Measurements from ENCODE around the gene FOXO6. TPM values are rescaled to one million over a fixed set of nuclear protein-coding genes. Genes with fewer than 3 reads are reported as not detected.

FOXO6 gene
- total RNA-seq, 1 experiment from 2014 or later = 0.45 TPM

DNA sequence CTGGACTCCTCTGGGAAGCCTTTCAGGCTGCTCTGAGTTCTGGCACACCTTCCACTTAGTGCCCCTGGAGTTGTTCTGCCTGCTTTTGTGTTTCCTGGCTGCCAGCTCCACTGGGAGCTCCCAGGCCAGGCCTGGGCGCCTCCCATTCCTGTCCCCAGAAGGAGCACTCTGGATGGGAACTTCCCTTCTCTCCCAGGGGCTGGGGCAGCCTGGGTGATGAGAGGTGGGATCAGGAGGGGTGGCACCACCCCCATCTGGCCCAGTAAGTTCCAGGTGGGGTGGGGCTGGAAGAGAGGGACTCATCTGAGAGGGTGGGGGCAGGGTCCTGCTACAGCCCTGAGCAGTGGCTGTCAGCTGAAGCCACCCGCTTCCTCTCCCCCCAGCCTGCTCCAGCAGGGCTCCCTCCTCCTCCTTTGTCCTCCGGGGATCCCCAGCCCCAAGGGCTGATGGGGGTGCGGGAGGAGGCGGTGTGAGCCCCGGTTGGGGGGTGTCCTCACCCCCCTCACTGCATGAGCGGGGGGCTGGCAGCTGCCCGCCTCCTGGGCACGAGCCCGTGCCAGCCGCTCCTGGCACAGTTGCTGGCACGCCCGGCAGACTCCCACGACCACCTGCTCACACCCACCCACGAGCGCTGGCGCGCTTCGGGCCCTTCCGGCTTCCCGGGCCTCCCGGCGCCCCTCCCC is 4.7 kb downstream of the FOXO6 start:
- DNase-seq (ENCODE audit: low spot score) = peak; percentile 59

DNA sequence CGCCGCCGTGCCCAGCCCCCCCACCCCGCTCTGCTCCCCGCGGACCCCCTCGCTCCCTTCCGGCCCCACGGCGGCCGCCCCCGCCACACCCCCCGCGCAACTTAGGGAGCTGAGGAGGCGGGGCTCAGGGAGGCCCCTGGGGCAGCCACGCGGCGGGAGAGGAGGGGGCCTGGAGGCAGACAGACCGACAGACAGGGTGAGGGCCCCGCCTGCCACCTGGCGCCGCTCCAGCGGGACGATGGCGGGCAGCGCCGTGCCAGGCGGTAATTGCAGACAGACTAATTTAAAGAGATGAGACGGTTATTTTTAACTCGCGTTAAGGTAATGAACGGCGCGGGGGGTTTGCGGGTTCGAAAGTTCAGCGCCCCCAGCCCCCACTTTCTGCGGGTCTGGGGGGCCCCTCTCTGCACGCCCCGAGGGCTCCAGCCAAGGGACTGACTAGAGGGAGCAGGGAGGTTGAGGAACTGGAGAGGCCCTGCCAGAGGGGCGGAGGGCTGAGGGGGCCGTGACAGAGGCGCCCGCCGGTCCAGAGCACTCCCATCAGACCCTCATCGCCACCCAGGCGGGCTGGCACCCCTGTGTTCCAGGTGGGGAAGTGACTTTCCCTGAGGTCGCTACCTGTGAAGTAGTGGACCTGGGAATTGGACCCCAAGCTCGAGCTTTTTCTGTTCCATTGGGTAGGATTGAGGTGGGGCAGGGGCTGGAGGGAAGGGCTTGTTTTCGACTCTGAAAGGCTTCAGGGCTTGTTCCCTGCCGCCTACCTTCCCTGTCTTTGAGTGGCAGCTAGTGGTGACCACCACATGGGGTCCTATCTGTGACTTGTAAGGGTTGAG is 5.4 kb downstream of the FOXO6 start:
- DNase-seq (ENCODE audit: low spot score) = peak; percentile 50

DNA sequence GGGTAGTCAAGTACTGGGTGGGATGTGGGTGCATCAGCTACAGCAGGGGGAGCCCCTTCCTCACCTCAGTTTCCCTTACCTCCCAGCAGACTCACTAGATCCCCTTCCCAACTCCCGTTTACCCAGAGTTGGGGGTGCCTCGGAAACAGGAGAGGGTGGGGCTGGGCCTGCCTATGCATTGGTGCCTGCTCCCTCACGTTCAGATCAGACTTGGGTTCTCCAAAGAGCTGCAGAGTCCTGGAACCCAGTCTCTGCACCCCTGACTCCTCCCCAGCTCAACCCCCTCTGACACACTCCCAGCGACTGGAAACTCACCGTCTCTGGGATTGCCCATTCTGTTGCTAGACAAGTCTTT is 6.0 kb downstream of the FOXO6 start:
- no peak for DNase-seq (ENCODE audit: low spot score)

DNA sequence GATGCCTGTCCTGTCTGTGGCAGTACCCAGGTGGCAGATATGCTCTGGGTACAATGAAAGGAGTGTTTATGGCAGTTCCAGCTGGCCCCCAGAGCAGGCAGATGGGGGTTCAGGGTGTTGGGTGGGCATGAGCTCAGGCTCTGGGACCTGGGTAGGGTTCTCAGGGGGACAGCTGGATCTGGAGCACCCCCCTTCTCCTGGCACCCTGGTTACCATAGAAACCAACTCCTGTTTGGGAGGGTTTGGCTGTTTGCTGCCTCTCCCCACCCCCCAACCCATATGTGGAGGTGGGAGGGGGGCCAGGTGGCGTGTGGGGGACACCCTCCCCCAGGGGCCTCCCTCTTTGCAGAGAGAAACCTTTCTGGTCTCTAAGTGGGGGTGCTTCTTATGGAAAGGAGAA is 7.1 kb downstream of the FOXO6 start:
- no peak for DNase-seq (ENCODE audit: low spot score)

DNA sequence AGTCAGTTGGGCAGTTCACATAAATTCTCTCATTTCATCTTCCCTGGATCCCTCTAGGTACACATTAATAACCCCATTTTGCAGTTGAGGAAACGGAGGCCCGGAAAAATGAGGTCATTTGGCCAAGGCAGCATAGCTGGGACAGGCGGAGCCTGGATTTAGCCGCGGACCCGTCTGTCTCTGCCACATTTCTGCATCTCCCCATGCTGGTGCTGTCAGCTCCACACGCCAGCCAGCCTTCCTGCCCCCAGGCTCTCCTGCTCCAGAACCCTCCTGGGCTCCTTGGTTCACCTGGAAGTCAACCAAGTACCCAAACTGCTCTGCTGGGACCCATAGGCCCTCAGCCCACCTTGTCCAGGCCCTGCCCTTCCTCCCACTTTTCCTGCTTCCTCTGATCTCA is 7.6 kb downstream of the FOXO6 start:
- DNase-seq (ENCODE audit: low spot score) = no peak

DNA sequence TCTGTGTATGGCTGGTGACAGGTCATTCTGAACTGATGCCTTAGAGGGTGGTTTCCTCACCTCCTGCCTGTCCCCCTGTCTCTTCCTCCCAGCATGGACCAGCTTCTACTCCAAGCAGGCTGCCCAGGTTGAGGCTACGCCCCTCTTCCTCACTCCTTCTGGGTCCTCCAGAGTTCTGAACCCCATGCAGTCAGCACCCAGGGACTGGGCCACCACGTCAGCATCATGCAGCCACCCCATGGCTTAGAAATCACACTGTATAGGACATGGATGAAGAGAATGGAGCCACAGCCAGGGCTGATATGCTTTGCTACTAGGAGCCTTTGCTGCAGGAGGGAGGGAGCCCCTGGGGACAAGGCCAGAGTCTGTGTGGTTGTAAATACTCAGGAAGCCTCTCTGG is 8.3 kb downstream of the FOXO6 start:
- DNase-seq (ENCODE audit: low spot score) = no peak

DNA sequence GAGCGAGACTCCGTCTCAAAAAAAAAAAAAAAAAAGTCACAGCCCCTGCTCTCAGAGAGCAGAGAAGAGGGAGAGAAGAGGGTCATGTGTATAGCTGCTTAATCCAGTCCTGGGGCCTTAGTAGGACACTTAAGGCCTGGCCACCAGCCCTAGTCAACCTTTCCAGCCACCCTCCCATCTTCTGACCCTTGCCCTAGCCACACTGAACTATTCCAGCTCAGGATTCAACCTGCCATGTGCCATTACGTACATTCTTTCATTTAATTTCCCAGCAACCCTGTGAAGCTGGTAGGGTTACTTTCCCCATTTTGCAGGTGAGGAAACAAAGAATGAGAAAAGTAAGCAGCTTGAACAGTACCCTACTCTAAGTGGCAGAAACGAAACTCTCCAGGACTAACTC is 9.0 kb downstream of the FOXO6 start:
- DNase-seq (ENCODE audit: low spot score) = no peak

DNA sequence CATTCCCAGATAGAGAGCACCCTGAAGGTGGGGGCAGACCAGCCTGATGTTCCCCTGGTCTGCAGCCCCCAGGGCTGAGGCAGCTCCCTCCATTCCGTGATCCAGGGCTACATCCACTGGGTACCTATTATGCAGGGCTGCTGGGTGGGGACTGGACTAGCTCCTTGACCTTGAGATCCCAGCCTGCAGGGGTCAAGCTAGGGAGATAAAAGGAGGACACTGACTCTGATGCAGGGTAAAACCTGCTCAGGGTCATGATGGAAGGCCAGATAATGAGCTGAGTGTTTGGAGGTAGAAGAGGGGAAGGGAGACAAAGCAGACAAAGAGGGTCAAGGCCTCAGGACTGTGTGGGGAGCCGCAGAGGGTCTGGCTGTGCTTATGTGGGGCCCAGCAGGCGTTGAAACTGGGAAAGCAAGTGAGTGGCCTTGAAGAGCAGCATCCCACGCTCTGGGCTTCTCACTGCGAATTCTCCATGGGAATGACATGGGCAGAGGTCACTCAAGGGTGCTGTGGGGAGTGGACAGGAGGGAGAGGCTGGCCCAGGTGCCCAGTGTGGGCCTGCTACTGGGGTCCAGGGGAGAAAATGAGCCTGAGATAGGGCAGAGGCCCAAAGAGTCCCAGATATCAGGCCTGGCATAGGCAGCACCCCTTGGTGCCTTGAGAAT is 9.7 kb downstream of the FOXO6 start:
- DNase-seq (ENCODE audit: low spot score) = no peak

DNA sequence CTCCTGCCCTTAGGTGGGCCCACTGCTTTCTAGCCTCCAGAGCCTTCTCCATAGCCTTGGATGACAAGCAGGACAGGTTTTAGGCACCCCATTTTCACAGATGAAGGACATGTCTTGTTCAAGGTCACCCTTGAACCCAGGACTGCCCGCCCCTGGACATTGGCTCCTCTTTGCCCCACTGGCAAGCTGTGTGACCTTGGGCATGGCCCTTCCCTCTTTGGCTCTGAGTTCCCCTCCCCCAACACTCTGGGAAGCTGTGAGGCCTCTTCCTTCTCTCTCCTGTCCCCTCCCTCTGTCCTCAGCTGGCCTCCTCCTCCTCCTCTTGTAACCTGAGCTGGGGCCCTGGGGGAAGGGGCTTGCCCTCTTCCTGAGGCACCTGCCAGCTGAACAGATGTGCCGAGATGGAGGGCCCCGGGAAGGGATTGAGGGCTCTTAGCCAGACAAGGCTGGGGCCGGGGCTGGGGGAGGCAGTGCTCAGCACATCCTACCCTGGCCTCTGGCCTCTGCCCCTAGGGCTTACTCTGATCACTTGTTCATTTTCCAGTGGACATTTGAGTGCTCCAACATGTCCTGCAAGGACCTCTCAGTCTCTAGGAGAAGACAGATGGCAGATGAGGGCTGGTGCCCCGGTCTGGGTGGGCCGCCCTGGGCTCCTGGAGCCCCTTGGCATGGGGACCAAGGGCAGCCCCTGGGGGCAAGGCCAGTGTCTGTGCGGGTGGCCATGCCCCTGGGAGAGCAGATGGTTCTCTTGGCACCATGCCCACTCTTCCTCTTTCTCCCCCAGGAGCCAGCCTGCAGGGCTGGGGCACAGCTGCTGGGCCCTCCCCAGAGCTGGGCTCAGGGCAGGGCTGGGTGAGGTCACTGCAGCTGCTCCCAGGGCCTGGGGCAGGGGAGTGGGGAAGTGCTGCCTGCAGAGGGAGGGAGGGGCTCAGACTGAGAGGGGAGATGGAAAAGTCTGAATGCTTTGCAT is 10.7 kb downstream of the FOXO6 start:
- peak; percentile 61 for DNase-seq (ENCODE audit: low spot score)

DNA sequence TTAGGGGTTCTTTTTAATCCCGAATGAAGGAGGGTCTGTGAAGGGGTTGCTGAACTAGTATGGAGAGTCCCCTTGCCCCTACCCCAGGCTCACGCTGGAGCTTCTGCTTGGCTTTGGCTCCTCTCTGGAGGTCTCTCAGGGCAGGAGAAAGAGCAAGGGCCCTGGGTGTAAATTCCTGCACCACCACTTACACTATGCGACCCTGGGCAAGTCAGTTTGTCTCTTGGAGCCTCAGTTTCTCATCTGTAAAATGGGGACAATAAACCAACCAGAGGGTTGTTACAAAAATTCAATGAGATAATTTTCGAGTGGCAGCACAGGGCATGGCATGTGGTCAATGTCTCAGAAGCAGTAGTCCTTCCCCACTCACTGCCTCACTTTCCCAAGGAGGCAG is 11.4 kb downstream of the FOXO6 start:
- DNase-seq (ENCODE audit: low spot score) = no peak

DNA sequence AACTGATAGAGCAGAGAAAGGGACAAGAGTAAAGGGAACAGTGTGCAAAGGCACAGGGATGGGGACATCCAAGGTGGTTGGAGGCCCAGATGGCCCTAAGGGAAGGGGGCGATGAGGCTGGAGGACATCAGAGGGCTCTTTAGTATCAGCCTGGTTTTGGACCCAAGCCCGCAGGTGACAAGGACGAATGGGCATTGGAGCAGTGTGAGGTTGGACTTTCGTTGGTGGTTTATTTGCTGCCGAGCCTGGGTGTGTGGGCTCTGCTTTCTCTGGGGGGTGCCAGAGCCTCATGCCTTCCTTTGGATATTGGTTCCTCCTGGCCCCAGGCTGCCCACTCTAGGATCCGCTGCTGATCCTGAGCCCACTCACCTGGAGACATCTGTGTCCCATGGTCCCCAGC is 12.1 kb downstream of the FOXO6 start:
- DNase-seq (ENCODE audit: low spot score) = no peak

DNA sequence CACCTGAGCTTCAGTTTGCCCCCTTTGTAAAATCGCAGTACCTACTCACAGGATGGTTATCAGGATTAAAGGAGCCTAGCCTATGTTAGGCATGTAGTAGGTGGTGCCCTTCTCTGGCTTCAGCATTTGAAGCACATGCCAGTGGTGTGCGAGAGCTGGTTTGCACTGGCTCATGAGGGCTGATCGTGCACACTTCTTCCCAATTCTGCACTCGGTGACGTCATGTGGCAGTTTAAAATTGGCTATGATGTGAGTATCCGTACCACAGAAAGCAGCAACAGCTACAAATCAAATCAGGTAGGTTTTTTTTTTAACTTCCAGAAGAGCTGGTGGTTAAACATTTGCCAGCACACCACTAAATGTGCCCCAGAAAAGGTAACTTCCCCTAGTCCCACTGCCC is 13.5 kb downstream of the FOXO6 start:
- no peak for DNase-seq (ENCODE audit: low spot score)

DNA sequence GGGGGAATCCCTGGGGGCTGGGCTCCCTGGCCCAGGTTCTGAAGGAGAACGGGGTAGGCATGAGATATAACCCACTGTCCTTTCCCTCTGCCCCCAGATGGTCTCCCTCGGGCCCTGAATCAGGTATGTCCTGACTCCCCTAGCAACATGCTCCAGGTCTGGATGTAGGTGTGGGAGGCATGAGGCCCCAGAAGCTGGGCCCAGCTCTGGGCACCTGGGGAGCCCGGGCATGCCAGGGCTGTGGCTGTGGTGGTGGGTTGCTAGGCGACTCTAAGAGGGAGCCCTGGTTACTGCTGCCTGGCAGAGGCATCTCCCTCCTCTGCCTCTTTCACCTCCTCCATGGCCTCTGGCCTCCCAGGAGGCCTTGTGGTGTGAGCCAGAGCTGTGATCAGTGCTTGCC is 16.2 kb downstream of the FOXO6 start:
- DNase-seq (ENCODE audit: low spot score) = no peak

DNA sequence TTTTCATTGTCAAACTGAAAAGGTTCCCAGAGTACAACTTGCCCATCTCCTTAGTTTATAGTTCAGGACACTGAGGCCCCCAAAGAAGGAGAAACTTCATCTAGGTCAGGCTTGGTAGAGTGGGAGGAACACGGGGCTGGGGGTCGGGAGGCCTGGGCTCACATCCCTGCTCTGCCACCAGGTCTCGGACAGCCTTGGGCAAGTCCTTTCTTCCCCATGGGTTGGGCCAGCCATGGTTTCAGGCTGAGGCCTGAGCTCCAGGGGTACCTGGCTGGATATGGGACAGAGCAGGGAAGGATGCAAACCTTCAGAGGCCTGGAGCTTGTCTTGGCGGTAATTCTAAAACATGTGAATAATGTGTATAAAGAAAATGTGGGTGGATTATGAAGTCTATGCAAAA is 17.0 kb downstream of the FOXO6 start:
- no peak for DNase-seq (ENCODE audit: low spot score)

DNA sequence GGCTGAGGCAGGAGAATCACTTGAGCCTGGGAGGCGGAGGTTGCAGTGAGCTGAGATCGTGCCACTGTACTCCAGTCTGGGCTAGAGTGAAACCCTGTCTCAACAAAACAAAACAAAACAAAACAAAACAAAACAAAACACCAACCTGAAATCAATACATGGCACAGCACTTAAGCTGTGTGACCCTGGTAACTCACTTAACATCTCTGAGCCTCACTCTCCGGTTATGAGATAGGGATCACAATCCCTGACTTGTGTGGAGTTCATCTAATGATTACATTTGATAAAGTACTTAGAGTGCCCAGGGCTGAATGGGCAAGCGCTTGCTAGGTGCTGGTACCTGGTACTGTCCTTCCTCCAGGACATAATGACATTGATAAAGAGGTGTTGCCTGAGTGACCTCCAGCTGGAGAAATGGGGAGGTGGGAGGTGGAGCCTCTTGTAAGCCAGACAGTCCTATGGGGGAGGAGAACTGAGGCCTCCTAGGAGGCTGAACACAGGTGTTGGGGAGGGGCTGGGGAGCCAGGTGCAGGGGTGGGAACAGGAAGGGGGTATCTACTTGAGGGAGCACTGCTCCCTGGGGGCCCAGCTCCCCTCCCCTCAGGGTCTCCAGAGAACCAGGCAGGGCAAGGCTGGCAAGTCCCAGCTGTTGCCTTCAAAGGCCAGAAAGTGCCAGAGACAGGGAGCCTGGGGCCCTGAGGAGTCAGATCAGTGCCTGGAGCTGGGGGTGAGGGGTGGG is 17.9 kb downstream of the FOXO6 start:
- no peak for DNase-seq (ENCODE audit: low spot score)

DNA sequence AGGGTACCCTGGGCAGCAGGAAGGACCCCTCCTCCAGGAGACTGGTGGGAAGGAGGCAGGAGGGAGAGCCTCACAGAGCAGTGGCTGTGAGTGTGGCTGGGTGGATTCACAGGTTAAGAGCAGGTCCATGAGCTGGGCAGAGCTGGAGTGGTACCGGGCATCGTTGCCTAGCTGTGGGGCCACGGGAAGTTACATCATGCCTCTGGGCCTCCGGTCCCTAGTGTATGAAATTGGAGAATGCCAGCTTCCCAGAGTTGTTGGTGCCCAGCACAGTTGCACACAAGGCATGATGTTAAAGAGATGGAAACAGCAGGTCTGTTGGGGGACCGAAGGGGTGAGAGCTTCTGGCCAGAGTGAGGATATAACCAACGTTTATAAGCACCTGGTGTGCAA is 18.5 kb downstream of the FOXO6 start:
- no peak for DNase-seq (ENCODE audit: low spot score)

DNA sequence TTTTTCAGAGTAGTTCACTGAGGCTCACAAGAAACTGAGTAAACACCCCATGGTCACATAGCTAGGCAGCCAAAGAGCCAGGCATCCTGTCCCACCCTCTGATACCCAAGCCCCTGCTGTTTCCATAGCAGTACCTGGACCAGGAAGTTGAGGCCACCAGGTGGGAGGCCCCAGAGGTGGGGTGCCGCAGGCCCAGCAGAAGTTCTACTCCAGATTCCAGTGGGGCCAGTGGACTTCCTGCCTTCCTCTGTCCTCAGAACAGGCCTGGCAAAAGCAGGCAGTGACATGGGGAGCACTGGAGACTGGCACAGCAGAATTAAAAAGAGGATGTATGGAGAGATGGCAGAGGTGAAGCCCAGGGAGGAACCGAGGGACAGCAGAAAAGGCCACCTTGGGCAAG is 19.0 kb downstream of the FOXO6 start:
- no peak for DNase-seq (ENCODE audit: low spot score)

DNA sequence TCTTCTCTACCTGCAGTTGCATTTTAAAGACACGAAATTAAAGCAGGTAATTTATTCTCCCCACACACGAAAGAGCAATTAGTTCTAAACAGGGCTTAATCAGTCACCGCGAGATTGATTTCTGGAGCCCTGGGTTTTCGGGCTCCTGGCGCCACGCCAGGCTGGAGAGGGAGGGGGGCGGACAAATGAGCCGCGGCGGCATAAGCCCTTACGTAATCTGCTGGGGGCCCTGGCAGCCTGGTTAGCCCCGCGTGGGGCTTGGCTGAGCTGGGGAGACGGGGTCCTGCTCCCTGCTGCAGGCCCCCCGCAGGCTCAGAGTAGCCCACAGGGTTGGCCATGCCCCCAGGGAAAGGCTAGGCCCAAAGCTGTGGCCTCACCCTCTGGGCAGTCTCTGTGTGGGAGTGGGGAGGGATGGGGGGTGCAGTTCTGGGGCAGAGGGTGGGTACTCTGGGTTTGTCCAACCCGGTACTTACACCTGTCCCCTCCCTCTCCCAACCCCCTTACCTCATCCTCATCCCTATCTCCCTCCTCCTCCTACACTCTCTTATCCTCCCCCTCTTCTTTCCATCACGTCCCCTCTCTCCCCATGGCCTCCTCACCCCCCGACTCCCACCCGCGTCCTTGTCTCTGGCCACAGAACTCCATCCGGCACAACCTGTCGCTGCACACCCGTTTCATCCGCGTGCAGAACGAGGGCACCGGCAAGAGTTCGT is 19.9 kb downstream of the FOXO6 start:
- peak; percentile 59 for DNase-seq (ENCODE audit: low spot score)

DNA sequence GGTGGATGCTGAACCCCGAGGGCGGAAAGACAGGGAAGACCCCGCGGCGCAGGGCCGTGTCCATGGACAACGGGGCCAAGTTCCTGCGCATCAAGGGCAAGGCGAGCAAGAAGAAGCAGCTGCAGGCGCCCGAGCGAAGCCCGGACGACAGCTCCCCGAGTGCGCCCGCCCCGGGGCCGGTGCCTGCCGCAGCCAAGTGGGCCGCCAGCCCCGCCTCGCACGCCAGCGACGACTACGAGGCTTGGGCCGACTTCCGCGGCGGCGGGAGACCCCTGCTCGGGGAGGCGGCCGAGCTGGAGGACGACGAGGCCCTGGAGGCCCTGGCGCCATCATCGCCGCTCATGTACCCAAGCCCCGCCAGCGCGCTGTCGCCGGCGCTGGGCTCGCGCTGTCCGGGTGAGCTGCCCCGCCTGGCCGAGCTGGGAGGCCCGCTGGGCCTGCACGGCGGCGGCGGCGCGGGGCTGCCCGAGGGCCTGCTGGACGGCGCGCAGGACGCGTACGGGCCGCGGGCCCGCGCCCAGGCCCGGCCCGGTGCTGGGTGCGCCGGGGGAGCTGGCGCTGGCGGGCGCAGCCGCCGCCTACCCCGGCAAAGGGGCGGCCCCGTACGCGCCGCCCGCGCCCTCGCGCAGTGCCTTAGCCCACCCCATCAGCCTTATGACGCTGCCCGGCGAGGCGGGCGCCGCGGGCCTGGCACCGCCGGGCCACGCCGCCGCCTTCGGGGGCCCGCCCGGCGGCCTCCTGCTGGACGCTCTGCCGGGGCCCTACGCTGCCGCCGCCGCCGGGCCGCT is 20.7 kb downstream of the FOXO6 start:
- DNase-seq (ENCODE audit: low spot score) = peak; percentile 50
